ENCODE data around the gene ARMH4. TPM values are rescaled to one million over a fixed set of nuclear protein-coding genes. Genes with fewer than 3 reads are reported as not detected.

ARMH4 gene
- polyA plus RNA-seq, 1 experiment = 6.4 TPM

DNA sequence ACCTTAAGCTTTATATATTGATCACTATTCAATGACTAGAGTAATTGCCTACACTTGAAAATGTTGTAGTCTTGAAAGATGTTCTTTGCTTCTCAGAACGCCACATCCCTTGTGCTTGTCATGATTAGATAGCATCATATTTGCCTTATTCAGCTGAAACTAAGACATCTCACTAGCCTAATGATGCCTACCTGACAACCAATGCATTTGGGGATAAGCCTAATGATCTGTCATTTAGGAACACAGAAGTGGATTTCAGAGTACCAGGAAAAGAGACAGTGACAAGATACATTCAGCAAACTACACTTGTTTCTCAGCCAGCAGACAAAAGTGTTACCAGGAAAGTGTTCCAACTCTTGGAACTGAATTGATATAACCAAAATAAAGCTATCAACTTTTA is 83.7 kb downstream of the ARMH4 start:
- no peak for TF ChIP-seq CTCF (IDR thresholded peaks at IDR 0.05; ENCODE audit: low read depth, low read length)
- no peak for DNase-seq (ENCODE audit: low read depth, low spot score)
- ChIA-PET POLR2A (no interaction called here), CTCF (interaction anchor here (1.4 kb wide), 2 partner anchors 376 to 578 kb away, joined by 4 to 5 read pairs; no protein-coding TSS in a partner anchor)
- Histone ChIP-seq H3K27me3 (ENCODE audit: control insufficient read depth, insufficient read depth, low read length) (peaks cover 2% of the 10 kb centered on the region), H3K9me3 (ENCODE audit: control insufficient read depth, insufficient read depth, low read length) (no peaks in the 10 kb centered on the region), H3K27ac (ENCODE audit: low read depth, low read length) (no peak overlapping the region), H3K4me3 (ENCODE audit: low read depth, low read length) (no peak overlapping the region)

- no peak for DNase-seq (ENCODE audit: low read depth, low spot score)
- CTCF ChIA-PET = no interaction called here
Observed at GRCh38 chr14:58066115-58066514, 85.9 kb downstream of the ARMH4 start.

GRCh38 chr14:58061581-58061980 is 90.4 kb downstream of the ARMH4 start:
- TF ChIP-seq CTCF (IDR thresholded peaks at IDR 0.05; ENCODE audit: low read depth, low read length) = no peak
- DNase-seq (ENCODE audit: low read depth, low spot score) = no peak

More at GRCh38 chr14:58066115-58066514, 85.9 kb downstream of the ARMH4 start:
- Histone ChIP-seq H3K9me3 (ENCODE audit: control insufficient read depth, insufficient read depth, low read length) (no peaks in the 10 kb centered on the region), H3K27ac (ENCODE audit: low read depth, low read length) (no peak overlapping the region), H3K4me3 (ENCODE audit: low read depth, low read length) (no peak overlapping the region), H3K27me3 (ENCODE audit: control insufficient read depth, insufficient read depth, low read length) (peaks cover 4% of the 10 kb centered on the region)
- no peak for TF ChIP-seq CTCF (IDR thresholded peaks at IDR 0.05; ENCODE audit: low read depth, low read length)
- POLR2A ChIA-PET = no interaction called here

GRCh38 chr14:58060898-58061297 is 91.1 kb downstream of the ARMH4 start:
- TF ChIP-seq CTCF (IDR thresholded peaks at IDR 0.05; ENCODE audit: low read depth, low read length) = no peak
- ChIA-PET CTCF (interaction anchor here (2.0 kb wide), 1 partner anchor 13 kb away, joined by 7 read pairs; no protein-coding TSS in a partner anchor), POLR2A (no interaction called here)
- H3K27ac ChIP-seq (ENCODE audit: low read depth, low read length) = no peak overlapping the region
- no peaks in the 10 kb centered on the region for H3K9me3 ChIP-seq (ENCODE audit: control insufficient read depth, insufficient read depth, low read length)
- H3K4me3 ChIP-seq (ENCODE audit: low read depth, low read length) = no peak overlapping the region
- DNase-seq (ENCODE audit: low read depth, low spot score) = no peak
- peaks cover 2% of the 10 kb centered on the region for H3K27me3 ChIP-seq (ENCODE audit: control insufficient read depth, insufficient read depth, low read length)

More at GRCh38 chr14:58061581-58061980, 90.4 kb downstream of the ARMH4 start:
- H3K9me3 ChIP-seq (ENCODE audit: control insufficient read depth, insufficient read depth, low read length) = no peaks in the 10 kb centered on the region
- no peak overlapping the region for H3K4me3 ChIP-seq (ENCODE audit: low read depth, low read length)
- ChIA-PET CTCF (interaction anchor here (2.0 kb wide), 1 partner anchor 12 kb away, joined by 7 read pairs; no protein-coding TSS in a partner anchor), POLR2A (no interaction called here)
- H3K27me3 ChIP-seq (ENCODE audit: control insufficient read depth, insufficient read depth, low read length) = peaks cover 2% of the 10 kb centered on the region
- H3K27ac ChIP-seq (ENCODE audit: low read depth, low read length) = no peak overlapping the region

DNA sequence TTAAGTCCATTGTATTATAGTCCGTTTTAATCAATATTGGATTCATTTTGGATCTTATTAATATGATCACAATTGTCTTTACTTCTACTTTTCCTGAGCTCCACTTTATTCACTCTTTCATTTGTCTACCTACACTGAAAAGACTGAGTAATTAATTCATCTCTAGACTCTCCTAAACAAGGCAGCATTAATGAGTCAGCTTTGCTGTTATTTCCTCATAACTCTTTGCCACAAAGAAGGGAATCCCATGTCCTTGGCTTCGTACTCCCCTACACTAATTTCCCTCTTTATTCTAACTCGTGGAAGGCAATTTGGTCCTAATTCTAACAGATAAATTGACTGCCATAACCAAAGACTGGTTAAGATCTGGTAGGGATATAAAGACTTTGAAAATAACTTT is 91.9 kb downstream of the ARMH4 start:
- Histone ChIP-seq H3K27me3 (ENCODE audit: control insufficient read depth, insufficient read depth, low read length) (peaks cover 2% of the 10 kb centered on the region), H3K4me3 (ENCODE audit: low read depth, low read length) (no peak overlapping the region), H3K27ac (ENCODE audit: low read depth, low read length) (no peak overlapping the region), H3K9me3 (ENCODE audit: control insufficient read depth, insufficient read depth, low read length) (no peaks in the 10 kb centered on the region)
- no peak for DNase-seq (ENCODE audit: low read depth, low spot score)
- no peak for TF ChIP-seq CTCF (IDR thresholded peaks at IDR 0.05; ENCODE audit: low read depth, low read length)
- ChIA-PET CTCF (no interaction called here), POLR2A (no interaction called here)

All from AG04450 (cell line).